HG03571 (cell line): ENCODE results near the gene PPM1F.
"Not testable (repeated sequence)": the region's sequence is repeated elsewhere in the genome, so short reads cannot be mapped to it uniquely, and the experiment has no call there.

Experiments used
- ATAC-seq: cut with Tn5 transposase; IDR thresholded peaks from one replicate; pipeline ENCODE4 v1.9.1; 2021; ENCODE audit not compliant: unreplicated experiment

Gene PPM1F

DNA sequence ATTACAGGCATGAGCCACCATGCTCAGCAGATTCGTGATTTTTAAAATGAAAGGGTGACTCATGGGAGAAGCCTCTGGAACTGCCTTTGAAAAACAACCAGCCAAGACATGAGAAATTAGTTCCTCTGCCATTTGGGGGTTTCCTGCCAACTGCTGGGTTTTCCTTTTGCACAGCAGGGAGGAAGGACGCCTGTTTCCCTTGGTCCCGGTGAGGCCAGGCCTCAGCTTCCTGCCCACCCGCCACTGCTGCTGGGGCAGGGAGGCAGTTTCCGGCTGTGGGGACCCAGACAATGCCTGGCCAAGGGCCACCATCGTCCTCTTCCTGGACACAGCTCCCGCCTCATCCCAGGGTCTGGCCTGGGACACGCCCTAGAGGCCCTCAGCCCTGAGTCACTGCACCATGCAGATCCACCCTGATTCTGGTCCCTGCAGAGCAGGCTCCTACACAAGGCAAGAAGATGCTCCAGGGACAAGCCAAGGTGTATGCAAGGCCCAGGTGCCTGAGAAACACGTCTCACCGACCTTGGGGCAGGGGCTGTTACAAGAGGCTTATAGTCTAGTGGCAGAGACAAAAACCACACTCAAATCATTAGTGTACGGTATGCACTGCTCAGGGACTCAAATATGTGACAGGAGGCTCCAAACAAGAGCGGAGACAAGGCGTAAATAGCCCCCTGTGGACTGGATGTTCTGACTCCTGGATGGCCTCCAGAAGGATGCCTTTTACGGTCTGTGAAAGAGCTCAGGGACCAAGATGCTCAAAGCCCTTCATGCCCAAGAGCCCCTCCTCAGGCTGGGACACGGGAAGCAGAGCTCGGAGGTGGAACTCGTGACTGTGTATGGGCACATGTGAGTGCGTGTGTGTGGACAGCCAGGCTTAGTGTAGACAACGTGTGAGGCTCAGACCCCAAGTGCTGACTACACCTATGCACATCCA, 10.0 kb downstream of the PPM1F start:
- no peak for ATAC-seq

GRCh38 chr22:21941921-21942320, 10.7 kb downstream of the PPM1F start:
- ATAC-seq = no peak

- no peak for ATAC-seq
Measured at GRCh38 chr22:21940521-21940920, 12.1 kb downstream of the PPM1F start.

DNA sequence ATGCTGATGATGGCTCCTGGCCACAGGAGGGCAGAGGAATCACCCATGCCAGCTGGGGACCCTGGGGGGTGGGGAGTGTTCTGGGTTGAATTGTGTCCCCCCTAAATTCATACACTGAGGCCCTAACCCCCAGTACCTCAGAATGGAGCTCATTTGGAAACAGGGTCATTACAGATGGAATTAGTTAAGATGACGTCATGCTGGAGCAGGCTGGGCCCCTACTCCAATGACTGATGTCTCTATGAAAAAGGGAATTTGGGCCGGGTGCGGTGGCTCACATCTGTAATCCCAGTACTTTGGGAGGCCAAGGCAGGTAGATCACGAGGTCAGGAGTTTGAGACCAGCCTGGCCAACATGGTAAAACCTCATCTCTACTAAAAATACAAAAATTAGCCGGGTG, 12.7 kb downstream of the PPM1F start:
- not testable (repeated sequence) for ATAC-seq

DNA sequence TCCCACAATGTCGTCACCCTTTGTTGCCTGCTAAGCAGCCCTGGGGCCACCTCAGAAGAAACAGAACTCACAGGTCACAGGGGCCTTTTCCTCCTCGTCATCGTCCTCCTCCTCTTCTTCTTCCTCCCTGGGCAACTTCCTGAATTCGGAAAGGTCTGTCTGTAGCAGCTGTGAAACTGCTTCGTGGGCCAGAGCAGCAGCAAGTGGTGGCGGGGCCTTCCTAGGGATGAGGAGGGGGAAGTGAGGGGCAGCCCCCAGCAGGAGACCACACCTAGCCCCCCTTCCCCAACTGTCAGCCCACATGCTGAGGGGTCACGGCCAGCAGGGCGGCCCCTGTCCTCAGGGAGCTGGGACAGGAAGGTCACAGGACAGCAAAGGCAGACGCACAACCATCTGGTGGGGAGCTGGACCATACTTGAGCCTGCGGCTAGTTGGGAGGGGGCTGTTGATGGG, 13.2 kb downstream of the PPM1F start:
- no peak for ATAC-seq

GRCh38 chr22:21938906-21939305, 13.7 kb downstream of the PPM1F start:
- no peak for ATAC-seq

- peak; percentile 78 for ATAC-seq
Measured at GRCh38 chr22:21938071-21938822, 14.4 kb downstream of the PPM1F start.

DNA sequence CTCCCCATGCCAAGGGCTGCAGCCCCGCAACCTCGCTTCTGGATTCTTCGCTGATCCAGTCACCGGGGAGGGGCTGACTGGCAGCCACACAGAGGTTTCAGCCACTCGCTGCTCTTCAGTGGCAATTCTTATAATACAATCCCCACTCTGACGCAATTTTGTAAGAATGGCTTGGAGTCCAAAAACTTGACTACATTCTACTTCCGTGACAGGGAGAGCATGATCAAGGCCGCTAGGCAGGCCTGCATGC, 14.9 kb downstream of the PPM1F start:
- ATAC-seq = no peak

DNA sequence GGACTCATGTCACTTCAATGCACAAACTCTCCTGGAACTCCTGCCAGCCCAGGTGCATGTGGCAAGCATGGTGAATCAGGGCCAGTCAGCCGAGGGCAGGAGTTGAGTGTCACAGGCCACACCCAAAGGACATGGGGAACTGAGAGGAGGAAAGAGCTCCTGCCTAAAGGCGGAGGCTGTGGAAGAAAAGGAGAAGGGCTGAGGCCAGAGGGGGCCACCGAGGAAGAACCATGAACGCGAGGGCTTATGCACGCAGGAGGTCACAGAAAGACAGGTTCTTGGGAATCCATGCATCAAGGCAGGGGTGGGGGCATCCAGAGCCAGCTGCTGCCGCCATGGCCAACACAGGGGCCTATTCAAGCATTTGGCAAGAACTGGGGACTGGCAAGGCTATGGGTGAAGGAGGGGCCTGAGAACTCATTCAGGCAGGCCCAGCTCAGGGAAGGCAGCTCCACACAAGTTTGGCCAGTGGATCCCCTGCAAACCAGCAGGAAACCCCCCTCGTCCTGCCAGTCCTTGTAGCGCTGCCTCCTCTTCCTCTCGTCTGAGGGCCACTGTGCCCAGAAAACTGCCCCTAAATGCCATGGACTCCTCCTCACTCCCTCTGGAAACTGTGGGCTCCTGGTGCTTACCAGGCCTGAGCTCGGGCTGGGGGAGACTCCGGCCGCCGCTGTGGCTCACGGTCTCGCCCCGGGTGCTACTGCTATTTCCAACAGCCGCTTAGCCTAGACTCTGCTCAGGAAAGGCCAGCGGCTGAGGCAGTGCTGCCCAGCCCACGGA, 15.4 kb downstream of the PPM1F start:
- no peak for ATAC-seq

GRCh38 chr22:21936151-21936775, 16.4 kb downstream of the PPM1F start:
- no peak for ATAC-seq

DNA sequence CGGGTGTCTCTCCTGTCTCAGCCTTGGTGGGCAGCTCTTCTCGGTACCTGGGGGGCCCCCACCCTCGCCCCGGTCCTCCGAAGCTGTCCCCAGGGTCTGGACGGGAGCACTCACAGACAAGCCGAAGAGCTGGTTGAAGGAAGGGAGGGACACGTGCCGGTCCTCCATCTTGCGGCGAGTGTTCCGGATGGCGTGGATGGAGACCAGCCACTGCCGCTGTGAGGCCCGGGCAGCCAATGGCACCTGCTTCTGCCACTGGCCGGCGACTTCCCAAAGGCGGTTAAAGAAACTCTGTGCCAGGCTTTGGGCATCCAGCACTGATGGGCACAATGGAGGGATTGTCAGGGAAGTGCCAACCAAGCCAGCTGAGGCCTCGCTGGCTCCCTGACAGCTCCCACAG, 18.7 kb downstream of the PPM1F start:
- no peak for ATAC-seq

- no peak for ATAC-seq
Measured at GRCh38 chr22:21933413-21933812, 19.2 kb downstream of the PPM1F start.

- ATAC-seq = no peak
Measured at GRCh38 chr22:21932347-21932746, 20.3 kb downstream of the PPM1F start.

DNA sequence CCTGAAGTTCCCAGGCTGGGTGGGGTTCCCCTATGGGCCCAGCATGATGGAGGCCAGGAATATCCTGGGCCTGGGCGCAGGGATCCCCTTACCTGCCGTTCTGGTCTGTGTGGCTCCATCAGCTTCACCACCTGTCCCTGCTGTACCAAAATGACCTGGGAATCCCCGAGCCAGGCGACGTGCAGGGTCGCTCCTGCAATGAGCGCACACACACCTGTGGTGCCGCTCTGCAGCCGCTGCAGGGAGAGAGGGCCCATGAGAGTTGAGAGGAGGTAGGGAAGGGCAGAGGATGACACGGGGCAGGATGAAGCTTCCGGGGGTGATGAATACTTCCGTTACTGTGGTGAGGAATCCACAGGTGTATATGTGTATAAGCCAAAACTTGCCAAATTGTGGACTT, 21.6 kb downstream of the PPM1F start:
- no peak for ATAC-seq

DNA sequence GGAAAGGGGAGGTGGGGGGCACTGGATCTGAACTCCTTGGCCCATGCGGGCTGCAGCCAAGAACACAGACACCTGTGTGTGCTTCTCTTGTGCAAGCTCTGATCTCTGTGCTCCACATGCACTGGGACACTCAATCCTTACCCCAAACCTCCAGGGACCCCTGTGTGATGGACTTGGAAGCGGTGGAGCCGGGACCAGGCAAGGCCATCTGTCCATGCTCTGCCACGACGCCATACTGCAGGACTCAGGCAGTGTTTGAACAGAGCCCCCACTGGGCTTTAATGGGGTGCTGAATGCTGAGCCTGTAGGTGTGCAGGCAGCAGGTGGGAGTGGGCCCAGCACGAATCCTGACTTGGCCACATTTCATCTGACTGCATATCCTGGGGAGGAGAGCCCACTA, 23.4 kb downstream of the PPM1F start:
- no peak for ATAC-seq

DNA sequence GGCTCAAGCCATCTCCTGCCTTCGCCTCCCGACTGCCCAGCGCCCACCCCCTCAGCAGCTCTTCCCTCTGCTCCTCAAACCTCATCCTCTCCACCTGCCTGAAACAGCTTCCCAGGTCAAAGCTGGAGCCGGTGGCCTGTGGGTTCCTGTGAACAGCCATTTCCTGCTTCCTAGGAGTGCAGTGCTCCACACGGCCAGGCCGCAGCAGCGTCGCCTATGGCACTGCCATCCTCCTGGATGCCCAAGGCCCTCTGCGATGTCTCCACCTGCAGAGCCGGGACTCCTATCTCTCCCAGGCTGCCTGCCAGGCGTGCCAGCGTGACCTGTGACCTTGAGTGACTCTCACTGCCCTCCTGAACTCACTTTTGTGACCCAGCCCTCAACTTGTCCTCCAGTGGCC, 24.6 kb downstream of the PPM1F start:
- no peak for ATAC-seq

DNA sequence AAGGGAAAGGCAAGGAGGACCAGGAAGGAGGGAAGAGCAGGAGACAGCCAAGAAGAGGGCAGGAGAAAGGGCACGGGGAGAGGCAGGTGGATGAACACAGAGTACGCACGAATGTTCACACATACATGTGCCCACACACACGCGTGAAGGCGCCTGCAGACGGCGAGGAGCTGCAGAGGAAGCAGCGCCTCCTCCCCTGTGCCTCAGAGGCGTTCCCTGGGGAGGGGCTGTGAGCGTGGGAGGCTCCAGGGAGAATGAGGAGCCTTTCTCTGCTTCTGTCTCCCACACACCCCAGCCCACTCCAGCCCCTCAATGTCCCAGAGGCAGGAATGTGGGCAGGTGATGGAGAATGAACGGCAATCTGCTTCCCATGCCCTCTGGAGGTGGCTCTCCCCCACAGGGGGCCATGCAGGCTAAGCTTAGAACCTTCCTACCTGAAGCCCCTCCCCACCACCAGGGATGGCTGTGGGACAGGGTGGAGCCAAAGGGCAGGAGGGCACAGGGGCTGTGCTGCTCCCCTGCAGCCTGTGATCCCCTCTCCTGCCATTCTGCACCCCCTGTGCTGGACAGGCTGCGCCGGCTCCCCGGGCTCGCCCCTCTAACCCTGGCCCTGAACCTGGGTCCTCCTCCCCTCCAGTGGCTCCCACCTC, 25.3 kb downstream of the PPM1F start:
- no peak for ATAC-seq

DNA sequence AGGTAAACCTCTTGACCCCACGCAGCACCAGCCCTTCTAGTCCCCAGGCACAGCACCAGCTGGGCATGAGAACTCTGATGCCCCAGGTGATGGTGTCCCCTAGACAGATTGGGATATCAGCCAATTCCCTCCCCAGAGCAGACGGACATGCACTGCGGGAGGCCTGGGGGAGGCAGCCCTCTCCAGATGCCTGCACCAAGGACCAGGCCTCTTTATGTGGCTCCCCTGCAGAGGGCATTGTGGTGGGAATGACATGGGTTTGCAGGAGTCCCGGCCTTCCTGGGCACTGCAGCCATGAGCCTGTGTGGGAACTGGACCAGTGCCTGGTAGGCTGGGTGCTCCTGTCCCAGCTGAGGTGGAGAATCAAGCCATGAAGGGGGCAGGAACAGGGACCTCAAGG, 25.9 kb downstream of the PPM1F start:
- no peak for ATAC-seq

DNA sequence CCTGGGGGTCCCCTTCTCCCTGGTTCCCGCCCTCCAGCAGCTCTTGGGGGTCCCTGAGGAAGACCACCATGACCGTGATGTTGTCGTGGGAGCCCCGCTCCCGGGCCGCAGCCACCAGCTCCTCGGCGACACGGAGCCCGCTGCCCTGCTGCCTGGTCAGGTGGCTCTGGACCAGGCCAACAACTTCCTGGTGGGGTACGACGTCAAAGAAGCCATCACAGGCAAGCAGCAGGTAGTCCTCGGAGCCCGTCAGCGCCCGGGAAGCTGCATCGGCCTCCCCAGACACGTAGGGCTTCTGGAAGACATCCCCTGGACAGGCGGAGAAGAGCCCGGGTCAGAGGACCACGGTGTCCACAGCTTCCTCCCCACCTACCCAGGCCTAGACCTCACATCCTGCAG, 29.5 kb downstream of the PPM1F start:
- ATAC-seq = no peak

DNA sequence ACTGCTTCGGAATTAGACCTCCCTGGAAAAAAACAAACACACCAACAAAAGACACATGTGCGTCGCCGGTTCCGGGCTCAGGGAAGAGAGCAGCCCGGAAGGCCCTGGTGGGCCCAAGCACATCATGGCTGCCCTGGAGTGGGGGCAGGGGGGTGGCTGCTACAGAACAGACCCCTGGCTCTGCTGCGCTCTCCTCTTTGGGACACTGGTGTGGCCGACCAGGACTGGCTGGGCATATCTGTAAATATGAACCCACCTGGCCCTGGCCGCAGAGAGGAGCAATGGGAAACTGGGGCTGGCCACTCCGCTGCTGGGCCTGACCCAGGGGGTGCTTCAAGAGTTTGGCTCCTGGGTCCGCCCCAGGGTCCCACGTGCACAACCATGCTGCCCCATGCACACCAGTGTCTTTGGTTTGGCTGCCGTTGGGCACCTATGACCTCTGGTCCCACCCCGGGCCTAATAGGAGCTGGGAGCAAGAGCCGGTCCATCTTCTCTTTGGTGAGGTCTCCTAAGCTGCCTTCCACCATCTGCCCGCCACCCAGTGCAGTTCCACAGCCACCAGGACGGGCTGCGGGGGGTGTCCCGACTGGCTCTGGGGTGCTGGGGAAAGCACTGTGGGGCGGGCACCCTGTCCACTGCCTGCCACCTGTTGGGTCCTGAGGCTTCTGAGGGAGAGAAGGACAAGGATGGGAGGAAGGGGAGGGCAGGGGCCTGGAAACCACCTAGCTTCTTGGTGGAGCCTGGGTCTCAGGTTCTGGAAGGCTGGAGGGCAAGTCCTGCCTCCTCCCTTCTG, 30.1 kb downstream of the PPM1F start:
- ATAC-seq = no peak
